ENCODE results near the gene RYR1. TPM values are rescaled to one million over a fixed set of nuclear protein-coding genes. Genes with fewer than 3 reads are reported as not detected.
"Not testable (repeated sequence)": the region's sequence is repeated elsewhere in the genome, so short reads cannot be mapped to it uniquely, and the experiment has no call there.

RYR1 gene
- total and polyA plus RNA-seq, 7 donors, result under 0.01 to 4.1 (median 0.85) TPM

- Histone ChIP-seq H3K27ac (no peak overlapping the region), H3K4me1 (peaks cover 0 to 6% (median 2%) of the 10 kb centered on the region in 4 donors), H3K36me3 (no peaks in the 10 kb centered on the region), H3K4me3 (no peak overlapping the region), H3K27me3 (peaks cover 7 to 16% (median 14%) of the 10 kb centered on the region in 3 donors), H3K9me3 (no peaks in the 10 kb centered on the region)
- intact Hi-C loops (cut with DNase I), result no loop called here
- DNase-seq, result no peak
- 65 to 81% methylated on average over 6 of the region's 6 CpGs for WGBS, 2 donors
- TF ChIP-seq, protein P1, sequence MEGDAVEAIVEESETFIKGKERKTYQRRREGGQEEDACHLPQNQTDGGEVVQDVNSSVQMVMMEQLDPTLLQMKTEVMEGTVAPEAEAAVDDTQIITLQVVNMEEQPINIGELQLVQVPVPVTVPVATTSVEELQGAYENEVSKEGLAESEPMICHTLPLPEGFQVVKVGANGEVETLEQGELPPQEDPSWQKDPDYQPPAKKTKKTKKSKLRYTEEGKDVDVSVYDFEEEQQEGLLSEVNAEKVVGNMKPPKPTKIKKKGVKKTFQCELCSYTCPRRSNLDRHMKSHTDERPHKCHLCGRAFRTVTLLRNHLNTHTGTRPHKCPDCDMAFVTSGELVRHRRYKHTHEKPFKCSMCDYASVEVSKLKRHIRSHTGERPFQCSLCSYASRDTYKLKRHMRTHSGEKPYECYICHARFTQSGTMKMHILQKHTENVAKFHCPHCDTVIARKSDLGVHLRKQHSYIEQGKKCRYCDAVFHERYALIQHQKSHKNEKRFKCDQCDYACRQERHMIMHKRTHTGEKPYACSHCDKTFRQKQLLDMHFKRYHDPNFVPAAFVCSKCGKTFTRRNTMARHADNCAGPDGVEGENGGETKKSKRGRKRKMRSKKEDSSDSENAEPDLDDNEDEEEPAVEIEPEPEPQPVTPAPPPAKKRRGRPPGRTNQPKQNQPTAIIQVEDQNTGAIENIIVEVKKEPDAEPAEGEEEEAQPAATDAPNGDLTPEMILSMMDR (IDR thresholded peaks at IDR 0.05), result no peak
These were observed 136.0 kb downstream of the RYR1 start for GRCh38 chr19:38569368-38569983.

- 84 to 89% methylated on average over 2 of the region's 2 CpGs for WGBS, 2 donors
- TF ChIP-seq POLR2AphosphoS5 (IDR thresholded peaks at IDR 0.05), result no peak
- TF ChIP-seq, protein P1 (IDR thresholded peaks at IDR 0.05), result no peak
- no peak for TF ChIP-seq POLR2A (IDR thresholded peaks at IDR 0.05)
- TF ChIP-seq EP300 (IDR thresholded peaks at IDR 0.05), result no peak
- Histone ChIP-seq H3K27me3 (no peaks in the 10 kb centered on the region), H3K4me1 (no peaks in the 10 kb centered on the region), H3K27ac (no peak overlapping the region), H3K4me3 (no peak overlapping the region), H3K9me3 (no peaks in the 10 kb centered on the region), H3K36me3 (no peaks in the 10 kb centered on the region)
- intact Hi-C loops (cut with DNase I), result no loop called here
- DNase-seq, result no peak
These were observed 138.2 kb downstream of the RYR1 start for GRCh38 chr19:38571682-38572081.

- intact Hi-C loops (cut with DNase I), result no loop called here
- no peak for DNase-seq
- no peak for TF ChIP-seq POLR2A (IDR thresholded peaks at IDR 0.05)
- no peak for TF ChIP-seq POLR2AphosphoS5 (IDR thresholded peaks at IDR 0.05)
- TF ChIP-seq, protein P1 (IDR thresholded peaks at IDR 0.05), result no peak
- no peak for TF ChIP-seq EP300 (IDR thresholded peaks at IDR 0.05)
- H3K4me1 ChIP-seq, result no peaks in the 10 kb centered on the region
- 86 to 93% methylated on average over 11 of the region's 11 CpGs for WGBS, 2 donors
- no peaks in the 10 kb centered on the region for H3K36me3 ChIP-seq
- no peaks in the 10 kb centered on the region for H3K27me3 ChIP-seq
- H3K9me3 ChIP-seq, result no peaks in the 10 kb centered on the region
- H3K27ac ChIP-seq, result no peak overlapping the region
- no peak overlapping the region for H3K4me3 ChIP-seq
These were observed 144.3 kb downstream of the RYR1 start for GRCh38 chr19:38577826-38578225.

DNA sequence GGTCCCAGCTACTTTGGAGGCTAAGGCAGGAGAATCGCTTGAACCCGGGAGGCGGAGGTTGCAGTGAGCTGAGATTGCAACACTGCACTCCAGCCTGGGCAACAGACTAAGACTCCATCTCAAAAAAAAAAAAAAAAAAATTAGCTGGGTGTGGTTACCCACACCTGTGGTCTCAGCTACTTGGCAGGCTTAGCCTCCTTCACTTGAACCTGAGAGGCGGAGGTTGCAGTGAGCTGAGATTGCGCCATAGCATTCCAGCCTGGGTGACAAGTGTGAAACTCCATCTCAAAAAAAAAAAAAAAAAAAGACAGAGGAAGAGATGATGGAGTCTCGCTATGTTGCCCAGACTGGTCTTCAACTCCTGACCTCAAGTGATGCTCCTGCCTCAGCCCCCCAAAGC, 145.8 kb downstream of the RYR1 start:
- DNase-seq; intact Hi-C loops (cut with DNase I); H3K27ac ChIP-seq; H3K4me3 ChIP-seq; H3K9me3 ChIP-seq; H3K4me1 ChIP-seq; H3K36me3 ChIP-seq; H3K27me3 ChIP-seq: not testable (repeated sequence)
- 55 to 90% methylated on average over 6 of the region's 6 CpGs for WGBS, 2 donors

GRCh38 chr19:38580080-38580479, 146.6 kb downstream of the RYR1 start:
- intact Hi-C loops (cut with DNase I), result no loop called here
- no peaks in the 10 kb centered on the region for H3K36me3 ChIP-seq
- H3K27me3 ChIP-seq, result no peaks in the 10 kb centered on the region
- TF ChIP-seq, protein P1 (IDR thresholded peaks at IDR 0.05), result no peak
- TF ChIP-seq POLR2A (IDR thresholded peaks at IDR 0.05) (no peak), EP300 (IDR thresholded peaks at IDR 0.05) (no peak), POLR2AphosphoS5 (IDR thresholded peaks at IDR 0.05) (no peak)
- H3K27ac ChIP-seq, result no peak overlapping the region
- 77 to 89% methylated on average over 15 of the region's 15 CpGs for WGBS, 2 donors
- DNase-seq, result no peak
- H3K4me1 ChIP-seq, result no peaks in the 10 kb centered on the region
- no peak overlapping the region for H3K4me3 ChIP-seq
- no peaks in the 10 kb centered on the region for H3K9me3 ChIP-seq
